ENCODE measurements around the gene OGFR.

- TF ChIP-seq CTCF (IDR thresholded peaks at IDR 0.05) (no peak), POLR2A (IDR thresholded peaks at IDR 0.05) (no peak), POLR2AphosphoS5 (IDR thresholded peaks at IDR 0.05) (no peak)
These were observed 8.2 kb downstream of the OGFR start for GRCh38 chr20:62812907-62813200.

Measured in prostate gland (tissue), 2 donors.